Measurements from ENCODE around the gene RETN.

The RETN gene

DNA sequence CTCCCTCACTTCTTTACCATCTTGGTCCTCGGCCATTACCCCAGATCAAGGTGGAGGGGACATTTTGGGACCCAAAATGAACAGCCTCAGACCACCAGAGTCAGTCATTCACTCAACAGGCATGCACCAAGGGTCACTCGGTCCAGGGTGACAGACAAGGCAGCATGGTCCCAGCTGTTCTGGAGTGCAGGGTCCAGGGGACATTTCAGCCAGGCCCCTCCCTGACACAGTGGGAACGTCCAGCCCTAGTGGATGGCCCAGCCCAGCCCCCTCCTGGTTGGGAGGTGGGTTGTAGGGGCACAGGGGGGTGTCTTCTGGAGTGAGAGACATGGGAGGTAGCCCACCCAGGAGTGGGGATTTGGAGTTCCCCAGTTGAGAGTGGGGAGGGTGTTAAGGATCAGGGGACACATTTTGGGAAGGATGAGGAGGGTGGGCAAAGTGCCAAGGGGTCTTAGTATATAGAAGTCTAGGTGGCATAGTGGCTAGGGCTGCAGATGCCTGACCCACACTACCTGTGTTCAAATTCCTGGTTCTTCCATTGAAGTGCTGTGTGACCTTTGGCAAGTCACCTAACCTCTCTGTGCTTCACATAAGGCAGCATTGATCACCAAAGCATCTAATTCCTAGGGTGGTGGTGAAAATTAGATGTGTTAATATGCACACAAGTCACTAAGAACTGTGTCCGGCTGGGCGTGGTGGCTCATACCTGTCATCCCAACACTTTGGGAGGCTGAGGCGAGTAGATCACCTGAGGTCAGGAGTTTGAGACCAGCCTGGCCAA, 35.6 kb downstream of the RETN start:
- DNase-seq (ENCODE audit: low read depth), result no peak
- H3K4me3 ChIP-seq (ENCODE audit: low read depth, low read length), result no peak overlapping the region
- TF ChIP-seq CTCF (IDR thresholded peaks at IDR 0.05; ENCODE audit: low read depth, low read length, missing control alignments), result no peak

GRCh38 chr19:7705387-7706187, 36.7 kb downstream of the RETN start:
- no peak for TF ChIP-seq CTCF (IDR thresholded peaks at IDR 0.05; ENCODE audit: low read depth, low read length, missing control alignments)
- DNase-seq (ENCODE audit: low read depth), result peak; percentile 95
- H3K4me3 ChIP-seq (ENCODE audit: low read depth, low read length), result no peak overlapping the region

GRCh38 chr19:7706188-7706954, 37.5 kb downstream of the RETN start:
- H3K4me3 ChIP-seq (ENCODE audit: low read depth, low read length), result no peak overlapping the region

DNA sequence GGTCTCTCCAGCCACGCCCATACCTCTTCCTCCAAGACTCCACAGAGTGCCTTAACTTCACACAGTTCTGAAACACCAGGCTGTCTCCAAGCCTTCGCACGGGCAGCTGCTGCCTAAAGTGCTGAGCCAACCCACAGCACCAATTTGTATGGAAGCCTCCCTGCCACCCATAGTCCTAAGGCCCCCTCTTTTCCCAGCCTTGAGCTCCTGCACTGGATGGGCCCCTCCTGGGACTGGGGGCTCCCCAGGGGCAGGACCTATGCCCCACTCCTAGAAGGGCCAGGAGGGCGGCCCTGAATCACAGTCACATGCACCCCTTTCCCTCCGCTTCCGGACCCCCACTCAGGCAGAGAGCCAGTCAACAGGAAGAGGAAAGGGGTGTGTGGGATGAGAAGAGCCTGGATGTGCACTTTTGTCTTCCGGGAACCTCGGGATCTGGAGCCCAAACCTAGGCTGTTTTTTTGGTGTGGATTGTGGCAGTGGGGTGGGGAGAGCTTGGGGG, 38.2 kb downstream of the RETN start:
- no peak overlapping the region for H3K4me3 ChIP-seq (ENCODE audit: low read depth, low read length)
- no peak for TF ChIP-seq CTCF (IDR thresholded peaks at IDR 0.05; ENCODE audit: low read depth, low read length, missing control alignments)
- DNase-seq (ENCODE audit: low read depth), result no peak

More at GRCh38 chr19:7706188-7706954, 37.5 kb downstream of the RETN start:
- no peak for TF ChIP-seq CTCF (IDR thresholded peaks at IDR 0.05; ENCODE audit: low read depth, low read length, missing control alignments)
- DNase-seq (ENCODE audit: low read depth), result no peak

- no peak for DNase-seq (ENCODE audit: low read depth)
- H3K4me3 ChIP-seq (ENCODE audit: low read depth, low read length), result no peak overlapping the region
- no peak for TF ChIP-seq CTCF (IDR thresholded peaks at IDR 0.05; ENCODE audit: low read depth, low read length, missing control alignments)
Measured at GRCh38 chr19:7709932-7710460, 41.1 kb downstream of the RETN start.

DNA sequence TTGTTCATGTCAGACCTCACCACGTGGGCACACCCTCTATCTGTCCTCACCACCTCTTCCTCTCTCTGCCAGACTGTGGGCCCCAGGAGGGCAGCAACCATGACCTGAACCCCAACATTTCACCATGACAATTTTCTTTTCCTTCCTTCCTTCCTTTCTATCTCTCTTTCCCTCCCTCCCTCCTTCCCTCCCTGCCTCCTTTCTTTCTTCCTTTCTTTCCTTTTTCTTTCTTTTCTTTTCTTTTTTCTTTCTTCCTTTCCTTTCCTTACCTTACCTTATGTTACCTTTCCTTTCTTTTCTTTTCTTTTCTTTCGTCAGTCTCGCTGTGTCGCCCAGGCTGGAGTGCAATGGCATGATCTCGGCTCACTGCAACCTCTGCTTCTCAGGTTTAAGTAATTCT, 41.8 kb downstream of the RETN start:
- H3K4me3 ChIP-seq (ENCODE audit: low read depth, low read length), result no peak overlapping the region
- no peak for DNase-seq (ENCODE audit: low read depth)
- TF ChIP-seq CTCF (IDR thresholded peaks at IDR 0.05; ENCODE audit: low read depth, low read length, missing control alignments), result no peak

Data from GM12864 (cell line).